Mesenteric fat pad (tissue), 1 donor: ENCODE data around the gene CTNNA1. TPM values are rescaled to one million over a fixed set of nuclear protein-coding genes. Genes with fewer than 3 reads are reported as not detected.
A peak's percentile ranks its signal among the peaks of the same experiment; 100 is the strongest.

Experiments
- DNase-seq: peaks from one replicate; pipeline ENCODE4 v3.0.0-alpha.2; 2020; ENCODE audit warnings: low spot score
- total RNA-seq: library from RNA; stranded (reverse); fragmentation: NEBNext Ultra II Directional; extraction: Animal tissue kit (Norgen Biotek cat#: 25700); gene quantifications from one replicate; pipeline ENCODE4 v1.2.1, GENCODE V29; 2021
- donor health status: DM: yes; HTN: yes; CAD: no.

The CTNNA1 gene
- total RNA-seq, 1 donor from 2014 or later, result 355 TPM

GRCh38 chr5:138946831-138947560 is 193.8 kb downstream of the CTNNA1 start:
- DNase-seq, result peak; percentile 86

DNA sequence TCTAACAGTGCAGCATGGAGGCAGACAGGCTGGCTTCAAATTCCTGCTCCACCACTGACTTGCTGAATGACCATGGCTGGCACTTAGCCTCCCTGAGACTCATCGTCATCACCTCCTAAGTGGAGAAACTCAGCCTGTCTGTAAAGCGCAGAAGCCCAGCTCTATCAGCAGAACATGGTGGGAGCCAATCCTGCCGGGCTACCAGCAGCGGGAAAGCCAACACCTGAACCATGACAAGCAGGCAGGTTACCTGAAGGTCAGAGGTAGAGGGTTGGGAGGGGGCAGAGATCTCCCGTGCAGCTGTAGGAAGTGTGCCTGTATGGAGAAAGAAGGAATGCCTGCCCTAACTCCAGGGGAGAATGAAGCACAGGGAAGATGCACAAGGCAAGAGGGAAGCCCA is 194.6 kb downstream of the CTNNA1 start:
- no peak for DNase-seq

DNA sequence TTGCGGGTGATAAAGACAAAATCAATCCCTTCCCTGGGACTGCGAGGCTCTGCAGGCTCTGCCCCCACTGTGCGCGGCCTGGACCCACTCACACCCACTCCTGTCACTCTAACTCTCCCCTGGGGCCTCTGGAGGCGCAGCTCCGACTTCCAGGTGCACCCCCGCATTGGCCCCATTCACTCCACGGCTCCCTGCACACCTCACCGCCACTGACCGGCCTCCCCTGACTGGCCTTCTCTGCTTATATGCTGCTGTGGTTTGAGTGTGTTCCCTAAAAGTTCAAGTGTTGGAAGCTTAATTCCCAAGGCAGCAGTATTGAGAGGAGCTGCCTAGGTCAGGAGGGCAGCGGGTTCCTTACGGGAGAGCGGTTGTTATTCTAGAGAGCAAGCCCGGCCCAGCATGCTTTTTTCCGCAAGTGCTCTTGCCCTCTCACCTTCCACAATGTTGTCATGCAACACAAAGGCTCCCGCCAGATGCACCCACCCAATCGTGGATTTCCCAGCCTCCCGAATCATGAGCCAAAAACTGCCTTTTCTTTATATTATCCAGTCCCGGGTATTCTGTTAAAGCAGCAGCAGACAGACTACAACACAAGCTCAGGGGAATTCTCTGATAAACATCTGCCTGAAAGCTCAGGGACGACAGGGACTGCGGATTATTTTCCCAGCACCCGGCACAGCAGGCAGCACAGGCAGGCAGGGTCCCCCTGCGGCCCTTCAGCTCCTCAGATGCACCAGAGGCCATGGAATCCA is 195.4 kb downstream of the CTNNA1 start:
- DNase-seq, result no peak

DNA sequence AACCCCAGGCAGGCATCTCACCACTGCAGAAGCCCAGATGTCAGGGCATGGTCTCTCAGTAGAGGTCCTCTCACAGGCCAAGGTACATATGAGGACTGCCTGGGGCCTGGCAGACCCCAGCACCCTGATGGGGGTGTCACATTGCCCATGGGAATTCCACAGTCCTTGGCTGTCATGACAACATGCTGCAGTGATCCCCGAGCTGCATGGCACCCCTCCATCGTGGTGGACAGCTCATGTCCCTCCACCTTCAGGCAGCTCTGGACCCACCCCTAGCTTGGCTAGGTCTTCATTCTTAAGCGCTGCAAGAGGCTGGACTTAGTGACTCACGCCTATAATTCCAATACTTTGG is 196.0 kb downstream of the CTNNA1 start:
- DNase-seq, result no peak

GRCh38 chr5:138949988-138950387 is 196.8 kb downstream of the CTNNA1 start:
- no peak for DNase-seq

DNA sequence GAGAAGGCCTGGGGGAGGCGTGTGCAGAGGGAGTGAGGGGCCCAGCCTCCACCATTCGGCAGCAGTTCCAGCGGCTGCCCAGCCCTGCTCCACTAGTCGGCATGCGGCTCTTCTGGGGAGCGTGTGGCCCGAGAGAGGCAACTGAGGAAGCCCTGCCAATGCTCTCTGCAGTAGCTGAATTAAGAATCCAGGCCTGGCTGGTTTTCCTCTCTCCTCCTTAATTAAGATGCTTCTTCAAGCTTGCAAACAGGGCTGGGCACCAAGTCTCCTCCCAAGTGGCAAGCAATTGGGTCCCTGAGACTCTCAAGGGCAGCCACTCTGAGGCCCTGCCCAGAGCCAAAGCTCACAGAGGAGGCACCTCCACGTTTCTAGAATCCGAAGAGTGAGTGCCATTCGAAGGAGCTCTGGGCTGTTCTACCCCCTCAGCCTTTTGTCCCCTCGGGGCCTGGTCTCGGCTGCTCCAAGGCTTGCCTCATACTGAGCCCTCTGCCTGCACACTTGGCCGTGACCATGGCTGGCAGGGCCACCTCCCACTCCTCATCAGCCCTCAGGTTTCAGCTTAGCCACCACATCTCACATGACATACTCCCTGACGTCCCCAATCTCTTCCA is 197.3 kb downstream of the CTNNA1 start:
- peak; percentile 85 for DNase-seq

GRCh38 chr5:138951091-138951985 is 198.1 kb downstream of the CTNNA1 start:
- no peak for DNase-seq

DNA sequence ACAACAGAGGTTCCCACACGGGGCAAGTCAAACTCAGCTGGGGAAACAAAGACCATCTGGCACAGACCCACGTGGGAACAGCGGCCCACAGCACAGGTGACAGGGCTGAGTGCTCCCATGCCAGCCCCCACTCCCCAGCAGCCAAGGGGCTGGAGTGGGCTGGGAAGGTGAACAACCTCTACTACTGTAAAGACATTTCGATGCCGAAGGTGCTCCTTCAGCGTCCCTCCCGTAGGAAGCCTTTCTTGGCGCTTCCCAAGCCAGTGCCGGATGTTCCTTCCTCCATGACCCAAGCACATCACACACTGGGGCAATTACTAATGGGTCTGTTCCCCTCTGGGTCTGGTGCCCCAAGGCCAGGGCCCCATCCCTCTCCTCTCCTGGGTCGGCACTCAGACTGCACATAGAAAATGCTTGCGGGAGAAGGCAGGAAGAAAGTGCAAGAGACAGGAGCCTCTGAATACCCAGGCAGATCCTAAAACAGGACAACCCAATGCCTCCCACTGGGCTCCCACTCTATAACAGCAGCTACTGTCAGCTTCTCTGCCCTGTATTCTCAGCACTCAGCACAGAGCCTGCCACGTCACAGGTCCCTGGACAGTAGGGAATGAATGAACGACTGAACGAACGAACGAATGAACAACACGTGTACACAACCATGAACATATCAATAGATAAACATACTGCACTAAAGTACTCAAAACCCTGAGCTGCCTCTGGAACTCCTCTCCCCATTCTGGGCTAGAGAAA is 198.9 kb downstream of the CTNNA1 start:
- no peak for DNase-seq

GRCh38 chr5:138952962-138953361 is 199.7 kb downstream of the CTNNA1 start:
- DNase-seq, result no peak

DNA sequence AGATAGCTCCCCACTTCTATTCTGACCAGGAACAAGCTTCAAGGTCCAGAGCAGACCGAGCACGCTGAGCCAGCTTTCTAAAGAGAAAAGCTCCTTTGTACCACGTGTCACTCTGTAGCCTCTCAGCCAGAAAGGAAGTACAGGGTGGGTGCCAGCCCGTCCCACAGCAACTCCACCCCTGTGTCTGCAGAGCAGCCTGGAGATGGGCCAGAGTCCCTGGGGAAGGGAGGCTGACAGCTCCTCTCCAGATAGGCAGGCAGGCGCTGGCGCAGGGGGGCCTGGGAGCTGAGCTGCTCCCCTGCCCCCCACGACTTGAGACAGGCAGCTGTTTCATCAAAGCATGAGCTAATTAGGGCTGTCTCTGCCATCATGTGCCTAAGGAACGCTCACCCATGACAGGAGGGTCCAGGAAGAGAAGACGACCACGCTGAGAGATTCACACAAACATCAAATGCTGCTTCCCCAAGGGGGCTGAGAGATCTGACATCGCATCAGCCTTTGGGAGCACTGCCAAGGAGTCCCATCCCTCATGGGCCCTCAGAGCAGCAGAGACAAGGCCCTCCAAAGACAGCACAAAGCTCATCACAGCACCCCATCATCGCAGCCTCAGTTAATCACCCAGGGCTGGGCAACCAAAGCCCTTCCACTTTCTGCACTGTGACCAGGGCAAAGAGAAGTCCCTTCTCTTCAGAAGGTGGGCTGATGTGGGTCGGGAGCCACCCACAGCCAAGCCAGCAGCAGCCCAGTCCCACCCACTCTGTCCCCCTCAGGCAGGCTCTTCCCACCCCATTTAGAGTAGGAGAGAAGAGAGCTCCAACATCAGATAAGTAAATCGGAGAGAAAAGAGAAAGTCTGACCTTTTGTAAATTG is 200.4 kb downstream of the CTNNA1 start:
- DNase-seq, result no peak

DNA sequence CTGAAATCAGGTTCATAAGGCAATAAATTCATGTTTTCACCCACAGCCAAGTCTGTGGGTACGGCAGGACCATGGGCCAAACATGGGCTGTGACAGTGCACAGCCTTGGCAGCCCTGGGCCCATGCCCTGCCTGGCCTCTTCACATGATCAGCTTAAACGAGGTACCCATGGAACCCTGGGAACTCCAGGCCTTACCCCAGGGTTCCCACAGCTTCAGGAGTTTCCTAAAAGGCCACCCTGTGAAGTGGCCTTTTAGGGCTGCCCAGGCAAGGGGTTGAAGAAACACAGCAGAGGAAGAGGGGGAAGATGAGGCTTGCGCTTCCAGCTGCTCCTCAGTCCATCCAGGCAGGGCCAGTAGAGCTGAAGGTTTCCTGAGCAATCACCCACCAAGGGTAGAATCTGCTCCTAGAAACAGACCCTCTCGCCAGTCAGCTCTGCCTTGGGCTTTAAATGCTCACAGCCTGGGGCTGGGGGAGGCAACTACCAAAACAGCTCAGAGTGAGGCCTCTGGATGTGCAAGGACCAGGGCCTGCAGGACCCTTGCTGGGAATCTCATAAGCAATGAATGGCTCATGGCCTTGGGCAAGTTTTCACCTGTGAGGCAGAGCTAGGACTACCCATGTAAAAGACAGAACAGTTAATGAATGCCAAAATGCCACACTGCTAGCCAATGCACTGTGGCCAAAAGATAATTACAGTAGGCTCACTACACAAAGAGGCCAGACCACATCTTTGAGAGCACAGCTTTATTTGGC is 201.2 kb downstream of the CTNNA1 start:
- DNase-seq, result no peak

DNA sequence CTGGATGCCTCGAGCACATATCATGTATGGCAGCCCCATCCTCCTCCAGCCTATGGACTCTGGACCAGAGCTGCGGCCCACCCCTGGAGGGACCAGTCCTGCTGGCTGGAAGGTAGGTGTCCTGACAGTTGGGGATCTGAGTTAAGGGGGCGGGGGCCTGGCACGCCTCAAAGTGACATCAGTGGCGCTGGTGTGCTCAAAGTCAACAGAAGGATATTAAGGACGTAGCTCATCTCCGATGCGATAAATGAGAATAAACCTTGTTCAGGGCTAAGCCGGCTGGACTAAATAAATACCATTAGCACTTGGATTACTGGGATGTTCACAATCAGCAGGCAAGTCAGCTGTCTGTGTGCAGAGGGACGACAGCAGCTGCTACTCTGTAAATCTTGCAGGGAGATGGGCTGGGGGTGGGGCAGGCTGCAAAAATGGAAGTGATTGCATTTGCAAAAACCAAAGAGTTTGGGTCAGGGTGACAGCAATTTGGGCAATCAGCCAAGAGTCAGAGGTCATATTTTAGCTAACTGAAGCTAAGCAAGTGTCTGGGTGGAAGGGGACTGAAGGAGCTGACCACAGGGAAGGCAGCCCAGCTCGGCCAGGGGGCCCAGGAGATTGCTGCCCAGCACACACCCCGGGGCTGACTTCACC is 201.9 kb downstream of the CTNNA1 start:
- DNase-seq, result peak; percentile 67

- no peak for DNase-seq
Observed at GRCh38 chr5:138955671-138956295, 202.6 kb downstream of the CTNNA1 start.

DNA sequence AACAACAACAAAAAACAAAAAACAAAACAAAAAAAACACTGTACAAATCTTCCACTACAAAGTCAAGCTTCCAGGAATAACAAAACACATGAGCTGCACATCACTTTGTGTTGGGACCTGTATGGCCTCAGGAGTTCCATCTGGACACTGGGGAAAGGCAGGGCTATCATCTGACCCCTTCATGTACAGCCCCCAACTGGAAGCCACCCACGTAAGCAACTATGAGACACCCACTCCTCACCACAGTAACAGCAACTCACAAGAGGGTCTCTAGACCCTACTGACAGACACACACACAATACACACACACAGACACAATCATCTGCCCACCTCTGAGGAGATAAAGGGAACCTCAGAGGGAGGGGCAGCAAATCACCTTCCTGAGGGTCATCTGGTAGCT is 203.6 kb downstream of the CTNNA1 start:
- no peak for DNase-seq

- peak; percentile 11 for DNase-seq
Observed at GRCh38 chr5:138960145-138960692, 207.0 kb downstream of the CTNNA1 start.

GRCh38 chr5:138961221-138961620 is 208.0 kb downstream of the CTNNA1 start:
- DNase-seq, result no peak

- no peak for DNase-seq
Observed at GRCh38 chr5:138961729-138962128, 208.5 kb downstream of the CTNNA1 start.
